Fibroblast of lung (primary cell): ENCODE measurements around the gene CAPZA2. TPM values are rescaled to one million over a fixed set of nuclear protein-coding genes. Genes with fewer than 3 reads are reported as not detected.
A peak's percentile ranks its signal among the peaks of the same experiment; 100 is the strongest.

Source experiments
- DNase-seq, 2 donors: peaks; one replicate each; pipeline versions ENCODE4 v3.0.0 to v3.0.0-alpha.2; 2010; ENCODE audit warnings: low read depth in 2 of 2
- H2AFZ ChIP-seq: 2 replicates; pipeline ENCODE4 v1.5.1; 2012; ENCODE audit warnings: low read length, control low read depth, inconsistent platforms
- H3K27ac ChIP-seq: 2 replicates; pipeline ENCODE4 v1.5.1; 2011; ENCODE audit warnings: low read length, control low read depth; ENCODE audit not compliant: insufficient read depth
- H3K27me3 ChIP-seq: 2 replicates; pipeline ENCODE4 v1.5.1; 2011; ENCODE audit warnings: mild to moderate bottlenecking, low read length; ENCODE audit not compliant: control insufficient read depth, insufficient read depth
- H3K36me3 ChIP-seq: 2 replicates; pipeline ENCODE4 v1.5.1; 2011; ENCODE audit warnings: low read length; ENCODE audit not compliant: control insufficient read depth, insufficient read depth
- H3K4me1 ChIP-seq: 2 replicates; pipeline ENCODE4 v1.5.1; 2011; ENCODE audit warnings: low read length; ENCODE audit not compliant: control insufficient read depth, insufficient read depth; ENCODE audit errors: extremely low read depth
- H3K4me2 ChIP-seq: 2 replicates; pipeline ENCODE4 v1.5.1; 2011; ENCODE audit warnings: low read length, control low read depth; ENCODE audit not compliant: insufficient read depth; ENCODE audit errors: extremely low read depth
- H3K4me3 ChIP-seq, 4 experiments: fragments of 200-600 bp in 1 of 4; sonication (generic) in 1 of 4; replicated peaks in 1 of 4; 2 replicates each; pipeline ENCODE4 v1.5.1; 2011 to 2016; ENCODE audit warnings: low read length in 4 of 4, low read depth in 3 of 4, mild to moderate bottlenecking in 3 of 4, control low read depth in 2 of 4, inconsistent platforms in 1 of 4, mixed read lengths in 1 of 4; ENCODE audit not compliant: insufficient read depth in 1 of 4; ENCODE audit errors: control extremely low read depth in 1 of 4
- H3K79me2 ChIP-seq: 2 replicates; pipeline ENCODE4 v1.5.1; 2012; ENCODE audit warnings: mild to moderate bottlenecking, low read length, inconsistent platforms; ENCODE audit not compliant: control insufficient read depth, insufficient read depth
- H3K9ac ChIP-seq: 2 replicates; pipeline ENCODE4 v1.5.1; 2011; ENCODE audit warnings: mild to moderate bottlenecking, low read length, control low read depth; ENCODE audit not compliant: insufficient read depth
- H3K9me3 ChIP-seq: 2 replicates; pipeline ENCODE4 v1.5.1; 2012; ENCODE audit warnings: low read depth, low read length; ENCODE audit not compliant: control insufficient read depth, insufficient read depth
- H4K20me1 ChIP-seq: 2 replicates; pipeline ENCODE4 v1.5.1; 2011; ENCODE audit warnings: low read length; ENCODE audit not compliant: control insufficient read depth, insufficient read depth; ENCODE audit errors: extremely low read depth
- CTCF ChIP-seq, 2 donors: IDR thresholded peaks in 1 of 2; conservative IDR thresholded peaks in 1 of 2; 1 replicate in 1 of 2; 2 replicates in 1 of 2; pipeline ENCODE4 v1.5.1; 2011 to 2012; ENCODE audit warnings: low read length in 2 of 2, control low read depth in 1 of 2, inconsistent platforms in 1 of 2, low read depth in 1 of 2, mild to moderate bottlenecking in 1 of 2
- EZH2 ChIP-seq: IDR thresholded peaks from 2 replicates; pipeline ENCODE4 v1.5.1; 2012; ENCODE audit warnings: low read length, control low read depth, mild to moderate bottlenecking; ENCODE audit errors: missing control alignments
- polyA plus RNA-seq, 2 donors: library from polyadenylated mRNA; depleted of rRNA in 1 of 2; stranded (reverse) in 1 of 2; unstranded in 1 of 2; fragments of >200 nt; gene quantifications; 2 replicates each; pipeline ENCODE4 v1.2.1, GENCODE V29; 2011 to 2012; ENCODE audit warnings: missing spikeins in 1 of 2
- total RNA-seq: library from RNA; depleted of rRNA; stranded (reverse); fragments of >200 nt; gene quantifications from 2 replicates; pipeline ENCODE4 v1.2.1, GENCODE V29; 2014

The CAPZA2 gene
- total and polyA plus RNA-seq, 2 donors (not counting 1 experiment from before 2014, with no cell fraction given) = 123 to 205 TPM

- Histone ChIP-seq H3K79me2 (no peaks in the 10 kb centered on the region), H4K20me1 (no peaks in the 10 kb centered on the region), H3K4me3 (no peak overlapping the region), H3K4me2 (peak overlapping the region; percentile 35), H3K9ac (no peak overlapping the region), H2AFZ (no peak overlapping the region), H3K9me3 (no peaks in the 10 kb centered on the region), H3K27me3 (no peaks in the 10 kb centered on the region), H3K27ac (no peak overlapping the region), H3K36me3 (no peaks in the 10 kb centered on the region), H3K4me1 (peaks cover 4% of the 10 kb centered on the region)
- TF ChIP-seq CTCF (conservative IDR thresholded peaks at IDR 0.05 in 1 of 2, IDR thresholded peaks at IDR 0.05 in 1 of 2; ENCODE audit: low read depth in 1 of 2, low read length in 2 of 2) (no peak), EZH2 (no peak)
- DNase-seq = peak in 1 of 2 donors; percentile 49
These were observed 49.4 kb downstream of the CAPZA2 start for GRCh38 chr7:116911801-116912200.

- no peak overlapping the region for H3K4me3 ChIP-seq
- H3K27ac ChIP-seq = no peak overlapping the region
- H3K9me3 ChIP-seq = no peaks in the 10 kb centered on the region
- no peaks in the 10 kb centered on the region for H4K20me1 ChIP-seq
- H2AFZ ChIP-seq = no peak overlapping the region
- H3K4me1 ChIP-seq = peaks cover 4% of the 10 kb centered on the region
- no peak overlapping the region for H3K9ac ChIP-seq
- DNase-seq = peak in 1 of 2 donors; percentile 20
- TF ChIP-seq EZH2 (no peak), CTCF (conservative IDR thresholded peaks at IDR 0.05 in 1 of 2, IDR thresholded peaks at IDR 0.05 in 1 of 2; ENCODE audit: low read depth in 1 of 2, low read length in 2 of 2) (no peak)
- H3K4me2 ChIP-seq = no peak overlapping the region
- H3K79me2 ChIP-seq = no peaks in the 10 kb centered on the region
- H3K36me3 ChIP-seq = no peaks in the 10 kb centered on the region
- H3K27me3 ChIP-seq = no peaks in the 10 kb centered on the region
These were observed 50.0 kb downstream of the CAPZA2 start for GRCh38 chr7:116912269-116912909.

GRCh38 chr7:116918704-116919103, 56.3 kb downstream of the CAPZA2 start:
- TF ChIP-seq CTCF (conservative IDR thresholded peaks at IDR 0.05 in 1 of 2, IDR thresholded peaks at IDR 0.05 in 1 of 2; ENCODE audit: low read depth in 1 of 2, low read length in 2 of 2) (no peak), EZH2 (no peak)
- Histone ChIP-seq H3K9ac (no peak overlapping the region), H3K9me3 (no peaks in the 10 kb centered on the region), H3K4me2 (no peak overlapping the region), H3K27ac (no peak overlapping the region), H3K79me2 (no peaks in the 10 kb centered on the region), H3K4me3 (no peak overlapping the region), H3K27me3 (no peaks in the 10 kb centered on the region), H3K4me1 (no peaks in the 10 kb centered on the region), H2AFZ (no peak overlapping the region), H4K20me1 (no peaks in the 10 kb centered on the region), H3K36me3 (peaks cover 5% of the 10 kb centered on the region)
- no peak for DNase-seq
